ACC112 (cell line): ENCODE measurements around the gene CWC27.
A peak's percentile ranks its signal among the peaks of the same experiment; 100 is the strongest.

Source experiments
- H2AFZ ChIP-seq: fragments of 200-600 bp; sonication (generic); one replicate; pipeline ENCODE4 v1.6.0; 2017; ENCODE audit warnings: antibody characterized with exemption, low read length; ENCODE audit not compliant: unreplicated experiment
- H3K27ac ChIP-seq: fragments of 200-600 bp; sonication (generic); 2 replicates; pipeline ENCODE4 v1.5.1; 2014; ENCODE audit warnings: low read depth, mild to moderate bottlenecking, antibody characterized with exemption, low read length, moderate library complexity
- H3K27me3 ChIP-seq: fragments of 200-600 bp; sonication (generic); 2 replicates; pipeline ENCODE4 v1.6.1; 2014; ENCODE audit warnings: mild to moderate bottlenecking, antibody characterized with exemption, low read length, moderate library complexity, mixed read lengths; ENCODE audit not compliant: insufficient read depth
- H3K36me3 ChIP-seq: fragments of 200-600 bp; sonication (generic); 2 replicates; pipeline ENCODE4 v1.6.1; 2016; ENCODE audit warnings: mild to moderate bottlenecking, antibody characterized with exemption, low read length, moderate library complexity, mixed read lengths; ENCODE audit not compliant: insufficient read depth
- H3K4me1 ChIP-seq: fragments of 200-600 bp; sonication (generic); one replicate; pipeline ENCODE4 v1.6.1; 2016; ENCODE audit warnings: low read length, mixed read lengths; ENCODE audit not compliant: insufficient read depth, unreplicated experiment, control insufficient read depth
- H3K4me3 ChIP-seq: fragments of 200-600 bp; sonication (generic); 2 replicates; pipeline ENCODE4 v1.5.1; 2014; ENCODE audit warnings: mild to moderate bottlenecking, low read depth, low read length
- H3K79me2 ChIP-seq: fragments of 200-600 bp; sonication (generic); one replicate; pipeline ENCODE4 v1.6.0; 2016; ENCODE audit warnings: low read length; ENCODE audit not compliant: control insufficient read depth, unreplicated experiment, insufficient read depth

CWC27 gene

GRCh38 chr5:64865662-64866061 lies 96.9 kb downstream of the CWC27 start:
- Histone ChIP-seq H3K36me3 (0 out of 2 replicates have a peak, but pooled peaks cover 3% of the 10 kb centered on the region), H3K79me2 (no peaks in the 10 kb centered on the region), H3K4me3 (peak overlapping the region; percentile 6; the same call in 1 of the 2 replicates), H3K27ac (peak overlapping the region; percentile 69), H3K4me1 (peaks cover 36% of the 10 kb centered on the region), H3K27me3 (no peaks in the 10 kb centered on the region), H2AFZ (peak overlapping the region; percentile 66)

GRCh38 chr5:64869419-64869818 lies 100.7 kb downstream of the CWC27 start:
- no peaks in the 10 kb centered on the region for H3K36me3 ChIP-seq
- H3K27ac ChIP-seq = peak overlapping the region; percentile 53
- no peak overlapping the region for H3K4me3 ChIP-seq
- peaks cover 42% of the 10 kb centered on the region for H3K4me1 ChIP-seq
- no peaks in the 10 kb centered on the region for H3K79me2 ChIP-seq
- no peaks in the 10 kb centered on the region for H3K27me3 ChIP-seq
- H2AFZ ChIP-seq = peak overlapping the region; percentile 18

GRCh38 chr5:64872044-64872443 lies 103.3 kb downstream of the CWC27 start:
- no peaks in the 10 kb centered on the region for H3K27me3 ChIP-seq

GRCh38 chr5:64873441-64873840 lies 104.7 kb downstream of the CWC27 start:
- no peak overlapping the region for H2AFZ ChIP-seq

More at GRCh38 chr5:64872044-64872443, 103.3 kb downstream of the CWC27 start:
- H3K27ac ChIP-seq = no peak overlapping the region
- no peak overlapping the region for H3K4me3 ChIP-seq
- H2AFZ ChIP-seq = no peak overlapping the region
- H3K4me1 ChIP-seq = peaks cover 23% of the 10 kb centered on the region
- H3K79me2 ChIP-seq = no peaks in the 10 kb centered on the region
- H3K36me3 ChIP-seq = no peaks in the 10 kb centered on the region

GRCh38 chr5:64874753-64875152 lies 106.0 kb downstream of the CWC27 start:
- Histone ChIP-seq H3K36me3 (no peaks in the 10 kb centered on the region), H3K79me2 (no peaks in the 10 kb centered on the region), H3K27me3 (no peaks in the 10 kb centered on the region)

More at GRCh38 chr5:64873441-64873840, 104.7 kb downstream of the CWC27 start:
- no peaks in the 10 kb centered on the region for H3K79me2 ChIP-seq
- peaks cover 23% of the 10 kb centered on the region for H3K4me1 ChIP-seq
- no peak overlapping the region for H3K4me3 ChIP-seq
- no peaks in the 10 kb centered on the region for H3K36me3 ChIP-seq
- H3K27ac ChIP-seq = no peak overlapping the region
- no peaks in the 10 kb centered on the region for H3K27me3 ChIP-seq

GRCh38 chr5:64876203-64876602 lies 107.5 kb downstream of the CWC27 start:
- peaks cover 6% of the 10 kb centered on the region for H3K4me1 ChIP-seq
- H3K79me2 ChIP-seq = no peaks in the 10 kb centered on the region
- no peak overlapping the region for H2AFZ ChIP-seq
- H3K27me3 ChIP-seq = no peaks in the 10 kb centered on the region
- no peak overlapping the region for H3K4me3 ChIP-seq
- H3K36me3 ChIP-seq = no peaks in the 10 kb centered on the region
- no peak overlapping the region for H3K27ac ChIP-seq

More at GRCh38 chr5:64874753-64875152, 106.0 kb downstream of the CWC27 start:
- H3K27ac ChIP-seq = no peak overlapping the region
- no peak overlapping the region for H2AFZ ChIP-seq
- H3K4me3 ChIP-seq = no peak overlapping the region
- peaks cover 11% of the 10 kb centered on the region for H3K4me1 ChIP-seq

- H3K4me3 ChIP-seq = no peak overlapping the region
- H2AFZ ChIP-seq = no peak overlapping the region
- no peaks in the 10 kb centered on the region for H3K4me1 ChIP-seq
- H3K79me2 ChIP-seq = no peaks in the 10 kb centered on the region
- H3K36me3 ChIP-seq = no peaks in the 10 kb centered on the region
- H3K27ac ChIP-seq = no peak overlapping the region
- H3K27me3 ChIP-seq = no peaks in the 10 kb centered on the region
These were observed 112.1 kb downstream of the CWC27 start for GRCh38 chr5:64880821-64881220.

GRCh38 chr5:64883912-64884311 lies 115.2 kb downstream of the CWC27 start:
- Histone ChIP-seq H2AFZ (no peak overlapping the region), H3K27me3 (no peaks in the 10 kb centered on the region), H3K36me3 (no peaks in the 10 kb centered on the region), H3K4me1 (peaks cover 6% of the 10 kb centered on the region), H3K4me3 (no peak overlapping the region), H3K79me2 (no peaks in the 10 kb centered on the region), H3K27ac (no peak overlapping the region)

GRCh38 chr5:64884541-64884940 lies 115.8 kb downstream of the CWC27 start:
- H3K4me3 ChIP-seq = no peak overlapping the region
- H3K36me3 ChIP-seq = no peaks in the 10 kb centered on the region
- peaks cover 6% of the 10 kb centered on the region for H3K4me1 ChIP-seq
- no peak overlapping the region for H3K27ac ChIP-seq
- no peak overlapping the region for H2AFZ ChIP-seq
- no peaks in the 10 kb centered on the region for H3K79me2 ChIP-seq
- H3K27me3 ChIP-seq = no peaks in the 10 kb centered on the region

- Histone ChIP-seq H3K4me3 (no peak overlapping the region), H3K27ac (no peak overlapping the region), H2AFZ (no peak overlapping the region), H3K36me3 (no peaks in the 10 kb centered on the region), H3K4me1 (peaks cover 6% of the 10 kb centered on the region), H3K27me3 (no peaks in the 10 kb centered on the region), H3K79me2 (no peaks in the 10 kb centered on the region)
These were observed 119.2 kb downstream of the CWC27 start for GRCh38 chr5:64887910-64888309.

- H3K79me2 ChIP-seq = no peaks in the 10 kb centered on the region
- no peak overlapping the region for H2AFZ ChIP-seq
- no peak overlapping the region for H3K4me3 ChIP-seq
- no peak overlapping the region for H3K27ac ChIP-seq
- H3K27me3 ChIP-seq = no peaks in the 10 kb centered on the region
- no peaks in the 10 kb centered on the region for H3K4me1 ChIP-seq
- H3K36me3 ChIP-seq = no peaks in the 10 kb centered on the region; the same call in 1 of the 2 replicates
These were observed 127.0 kb downstream of the CWC27 start for GRCh38 chr5:64895748-64896147.
